Peyer's patch (tissue), 4 donors: ENCODE data around the gene SLC35F4. TPM values are rescaled to one million over a fixed set of nuclear protein-coding genes. Genes with fewer than 3 reads are reported as not detected.

Source experiments
- DNase-seq, 3 donors: peaks; one replicate each; pipeline ENCODE4 v3.0.0-alpha.2; 2017 to 2019
- H3K27ac ChIP-seq, 4 donors: fragments of 200-600 bp; sonication (generic); one replicate each; pipeline ENCODE4 v1.5.1; 2016 to 2019
- H3K27me3 ChIP-seq, 2 donors: fragments of 200-600 bp; sonication (generic); one replicate each; pipeline ENCODE4 v1.5.1; 2019
- H3K36me3 ChIP-seq, 3 donors: fragments of 200-600 bp; sonication (generic); one replicate each; pipeline ENCODE4 v1.5.1; 2016 to 2019
- H3K4me1 ChIP-seq, 4 donors: fragments of 200-600 bp; sonication (generic); one replicate each; pipeline ENCODE4 v1.5.1; 2016 to 2019
- H3K4me3 ChIP-seq, 4 donors: fragments of 200-600 bp; sonication (generic); 1 replicate in 3 of 4; 2 replicates in 1 of 4; pipeline ENCODE4 v1.5.1; 2016 to 2019; ENCODE audit warnings: mild to moderate bottlenecking in 1 of 4
- H3K9me3 ChIP-seq, 4 donors: fragments of 200-600 bp; sonication (generic); one replicate each; pipeline ENCODE4 v1.5.1; 2016 to 2019; ENCODE audit warnings: mild to moderate bottlenecking in 1 of 4
- POLR2A ChIP-seq, 2 donors: fragments of 450-650 bp; IDR thresholded peaks; one replicate each; pipeline ENCODE4 v1.5.1; 2017; ENCODE audit warnings: antibody characterized with exemption in 2 of 2, mild to moderate bottlenecking in 2 of 2, moderate library complexity in 2 of 2
- total RNA-seq, 4 donors: library from RNA; depleted of rRNA; stranded (reverse); fragments of >200 nt; gene quantifications; one replicate each; pipeline ENCODE4 v1.1.0, GENCODE V29; 2016
- TF ChIP-seq, protein P1 (sequence below), 6 experiments: fragments of 450-650 bp in 4 of 6; fragments of 200-600 bp in 2 of 6; sonication (generic) in 1 of 6; IDR thresholded peaks; one replicate each; pipeline ENCODE4 v1.5.1; 2017 to 2019; ENCODE audit warnings: antibody characterized with exemption in 6 of 6, mild to moderate bottlenecking in 3 of 6, moderate library complexity in 1 of 6

Gene SLC35F4
- total RNA-seq, 4 donors from 2014 or later, result not detected

DNA sequence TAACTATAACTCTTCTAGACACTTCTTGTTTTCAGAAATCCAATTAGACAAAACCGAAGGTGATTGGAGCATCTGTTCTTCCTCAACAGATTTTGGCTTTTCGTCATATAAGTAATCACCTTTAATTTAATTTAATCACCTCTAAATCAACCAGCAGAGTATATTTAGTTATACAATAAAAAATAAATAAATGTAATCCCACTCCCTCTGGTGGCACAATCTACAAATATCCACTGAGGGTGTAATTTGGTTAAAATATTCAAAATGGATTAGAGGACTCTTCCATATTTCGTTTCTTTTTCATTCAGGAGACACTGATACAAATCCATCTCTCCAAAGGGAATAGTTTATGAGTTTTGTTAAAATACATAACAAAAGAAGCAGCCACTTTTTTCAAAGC, 18.3 kb upstream of the SLC35F4 start:
- Histone ChIP-seq H3K4me1 (no peaks in the 10 kb centered on the region), H3K4me3 (no peak overlapping the region), H3K27ac (no peak overlapping the region), H3K9me3 (no peaks in the 10 kb centered on the region), H3K36me3 (no peaks in the 10 kb centered on the region), H3K27me3 (no peaks in the 10 kb centered on the region)
- DNase-seq, result no peak
- TF ChIP-seq POLR2A (IDR thresholded peaks at IDR 0.05), result no peak
- TF ChIP-seq, protein P1, sequence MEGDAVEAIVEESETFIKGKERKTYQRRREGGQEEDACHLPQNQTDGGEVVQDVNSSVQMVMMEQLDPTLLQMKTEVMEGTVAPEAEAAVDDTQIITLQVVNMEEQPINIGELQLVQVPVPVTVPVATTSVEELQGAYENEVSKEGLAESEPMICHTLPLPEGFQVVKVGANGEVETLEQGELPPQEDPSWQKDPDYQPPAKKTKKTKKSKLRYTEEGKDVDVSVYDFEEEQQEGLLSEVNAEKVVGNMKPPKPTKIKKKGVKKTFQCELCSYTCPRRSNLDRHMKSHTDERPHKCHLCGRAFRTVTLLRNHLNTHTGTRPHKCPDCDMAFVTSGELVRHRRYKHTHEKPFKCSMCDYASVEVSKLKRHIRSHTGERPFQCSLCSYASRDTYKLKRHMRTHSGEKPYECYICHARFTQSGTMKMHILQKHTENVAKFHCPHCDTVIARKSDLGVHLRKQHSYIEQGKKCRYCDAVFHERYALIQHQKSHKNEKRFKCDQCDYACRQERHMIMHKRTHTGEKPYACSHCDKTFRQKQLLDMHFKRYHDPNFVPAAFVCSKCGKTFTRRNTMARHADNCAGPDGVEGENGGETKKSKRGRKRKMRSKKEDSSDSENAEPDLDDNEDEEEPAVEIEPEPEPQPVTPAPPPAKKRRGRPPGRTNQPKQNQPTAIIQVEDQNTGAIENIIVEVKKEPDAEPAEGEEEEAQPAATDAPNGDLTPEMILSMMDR (IDR thresholded peaks at IDR 0.05), result no peak

DNA sequence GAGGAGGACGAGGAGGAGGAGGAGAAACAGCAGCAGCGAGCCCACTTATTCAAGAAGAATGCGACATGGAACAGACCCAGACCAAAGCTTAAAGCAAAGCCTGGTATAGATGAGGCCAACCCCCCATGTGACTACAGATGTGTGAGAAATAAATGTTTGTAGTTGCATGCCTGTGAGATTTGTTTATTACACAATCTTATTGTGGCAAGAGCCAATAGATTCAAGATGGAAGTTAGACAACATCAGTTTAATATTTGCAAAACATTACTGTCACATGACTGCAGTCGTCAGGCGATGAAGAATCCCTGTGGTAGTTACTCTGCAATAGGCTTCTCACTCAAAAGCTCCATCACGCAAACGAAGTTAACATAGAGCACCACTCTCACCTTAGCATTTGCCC, 17.2 kb upstream of the SLC35F4 start:
- H3K27me3 ChIP-seq, result no peaks in the 10 kb centered on the region
- H3K4me3 ChIP-seq, result no peak overlapping the region
- no peak for DNase-seq
- no peaks in the 10 kb centered on the region for H3K9me3 ChIP-seq
- TF ChIP-seq, protein P1 (IDR thresholded peaks at IDR 0.05), result no peak
- no peak for TF ChIP-seq POLR2A (IDR thresholded peaks at IDR 0.05)
- H3K4me1 ChIP-seq, result no peaks in the 10 kb centered on the region
- no peaks in the 10 kb centered on the region for H3K36me3 ChIP-seq
- H3K27ac ChIP-seq, result no peak overlapping the region

DNA sequence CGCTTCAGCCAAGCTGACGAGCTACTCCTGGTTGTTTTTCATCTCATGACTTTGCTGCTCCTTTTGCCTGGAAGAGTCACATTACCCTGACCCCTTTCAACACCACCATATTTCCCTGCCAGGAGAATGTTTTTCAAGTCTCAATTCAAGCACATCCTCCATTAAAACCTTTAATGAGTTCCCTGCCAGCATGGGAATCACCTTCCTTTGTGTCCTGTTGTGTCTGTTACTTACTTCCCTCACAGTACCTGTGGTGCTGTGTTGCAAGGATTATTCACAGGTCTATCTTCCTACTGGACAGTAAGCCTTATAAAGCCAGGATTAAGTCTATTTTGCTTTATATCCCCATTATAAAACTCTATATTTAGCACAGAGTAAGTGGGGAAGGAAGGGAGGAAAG, 13.6 kb upstream of the SLC35F4 start:
- H3K36me3 ChIP-seq, result no peaks in the 10 kb centered on the region
- H3K27me3 ChIP-seq, result no peaks in the 10 kb centered on the region
- DNase-seq, result no peak
- no peak overlapping the region for H3K4me3 ChIP-seq
- no peak overlapping the region for H3K27ac ChIP-seq
- no peaks in the 10 kb centered on the region for H3K4me1 ChIP-seq
- no peaks in the 10 kb centered on the region for H3K9me3 ChIP-seq
- TF ChIP-seq, protein P1 (IDR thresholded peaks at IDR 0.05), result no peak

DNA sequence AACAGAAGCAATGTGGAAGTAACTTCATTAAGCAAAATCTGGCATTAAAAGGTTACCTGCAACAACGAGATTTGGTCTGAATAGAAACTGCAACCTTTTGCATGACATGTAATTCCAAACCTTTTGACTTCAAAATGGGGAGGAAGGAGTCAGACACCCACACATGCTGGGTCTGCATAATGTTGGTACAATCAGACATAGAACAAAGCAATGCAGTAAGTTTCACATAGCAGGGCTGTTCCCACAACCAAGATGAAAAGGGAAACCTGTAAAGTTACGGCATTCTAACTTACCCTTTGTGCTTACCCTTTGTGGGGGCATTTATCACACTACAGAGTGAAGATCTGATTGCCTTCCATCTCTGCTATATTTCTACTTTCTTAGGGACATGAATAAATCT, 10.1 kb upstream of the SLC35F4 start:
- H3K27me3 ChIP-seq, result no peaks in the 10 kb centered on the region
- no peaks in the 10 kb centered on the region for H3K4me1 ChIP-seq
- TF ChIP-seq, protein P1 (IDR thresholded peaks at IDR 0.05), result no peak
- no peak for TF ChIP-seq POLR2A (IDR thresholded peaks at IDR 0.05)
- H3K9me3 ChIP-seq, result no peaks in the 10 kb centered on the region
- no peak overlapping the region for H3K27ac ChIP-seq
- no peaks in the 10 kb centered on the region for H3K36me3 ChIP-seq
- no peak overlapping the region for H3K4me3 ChIP-seq
- no peak for DNase-seq

DNA sequence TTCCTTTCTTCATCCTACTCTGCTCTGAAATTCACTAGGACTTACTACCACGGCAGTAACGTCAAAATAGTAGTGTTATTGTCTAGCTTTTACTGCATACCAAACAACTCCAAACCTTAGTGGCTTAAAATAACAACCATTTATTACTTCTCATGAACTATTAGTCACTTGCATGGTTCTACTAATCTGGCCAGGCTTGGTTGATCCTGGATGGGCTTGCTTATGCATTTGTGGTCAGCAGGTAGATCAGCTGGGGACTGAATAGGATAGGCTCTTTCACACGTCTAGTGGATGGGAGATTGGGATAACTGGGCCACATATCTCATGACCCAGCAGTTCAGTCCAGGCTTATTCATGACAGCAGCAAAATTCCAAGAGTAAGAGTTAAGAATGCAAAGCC, 9.4 kb upstream of the SLC35F4 start:
- no peak overlapping the region for H3K4me3 ChIP-seq
- no peaks in the 10 kb centered on the region for H3K27me3 ChIP-seq
- H3K36me3 ChIP-seq, result no peaks in the 10 kb centered on the region
- no peak for DNase-seq
- no peak for TF ChIP-seq POLR2A (IDR thresholded peaks at IDR 0.05)
- TF ChIP-seq, protein P1 (IDR thresholded peaks at IDR 0.05), result no peak
- H3K9me3 ChIP-seq, result no peaks in the 10 kb centered on the region
- H3K27ac ChIP-seq, result no peak overlapping the region
- no peaks in the 10 kb centered on the region for H3K4me1 ChIP-seq

DNA sequence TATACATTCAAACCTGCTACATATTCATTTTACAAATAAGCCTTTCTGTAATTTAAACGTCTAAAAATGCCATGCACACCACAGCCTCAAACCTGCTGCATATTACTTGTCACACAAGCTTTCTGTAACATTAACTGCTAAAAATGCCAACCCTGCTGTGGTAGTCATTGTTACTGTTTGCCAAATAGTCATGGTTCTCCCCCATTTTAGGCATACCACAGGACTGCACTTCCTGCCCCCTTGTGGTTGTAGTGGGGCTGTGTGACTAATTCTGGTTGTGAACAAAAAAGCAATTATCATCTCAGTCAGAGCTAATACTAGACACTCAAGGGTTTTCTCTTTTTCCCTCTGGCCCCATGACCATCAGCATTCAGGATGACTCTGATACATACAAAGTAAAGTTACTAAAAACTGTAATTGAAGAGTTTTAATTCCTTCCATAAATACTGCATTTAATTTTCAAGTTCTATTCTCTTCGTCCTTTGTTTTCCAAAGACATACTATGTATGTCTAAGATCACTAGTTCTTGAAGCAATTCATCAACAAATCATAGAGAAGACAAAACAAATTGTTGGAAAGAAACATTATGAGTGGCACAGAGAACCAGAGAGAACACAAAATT, 5.7 kb upstream of the SLC35F4 start:
- H3K4me3 ChIP-seq, result no peak overlapping the region
- H3K4me1 ChIP-seq, result no peaks in the 10 kb centered on the region
- no peaks in the 10 kb centered on the region for H3K27me3 ChIP-seq
- no peaks in the 10 kb centered on the region for H3K36me3 ChIP-seq
- H3K27ac ChIP-seq, result no peak overlapping the region
- TF ChIP-seq, protein P1 (IDR thresholded peaks at IDR 0.05), result peak in 3 of 6 experiments; percentile 15 to 25 (median 23)
- TF ChIP-seq POLR2A (IDR thresholded peaks at IDR 0.05), result no peak
- DNase-seq, result no peak
- H3K9me3 ChIP-seq, result no peaks in the 10 kb centered on the region
